ENCODE data around the gene APOBEC3B. TPM values are rescaled to one million over a fixed set of nuclear protein-coding genes. Genes with fewer than 3 reads are reported as not detected.
"Not testable (repeated sequence)": the region's sequence is repeated elsewhere in the genome, so short reads cannot be mapped to it uniquely, and the experiment has no call there.

The APOBEC3B gene
- total and polyA plus RNA-seq, 9 donors, result 0.43 to 1.9 (median 1.1) TPM; not detected in 1

GRCh38 chr22:39028281-39028680, 46.1 kb downstream of the APOBEC3B start:
- no peak for DNase-seq
- Histone ChIP-seq H3K4me1 (ENCODE audit: insufficient read depth) (no peaks in the 10 kb centered on the region), H3K27me3 (no peaks in the 10 kb centered on the region), H3K36me3 (no peaks in the 10 kb centered on the region), H3K9me3 (no peaks in the 10 kb centered on the region), H3K27ac (no peak overlapping the region), H3K4me3 (no peak overlapping the region)
- no peak for TF ChIP-seq POLR2A (IDR thresholded peaks at IDR 0.05)
- no peak for TF ChIP-seq CTCF (IDR thresholded peaks at IDR 0.05)
- TF ChIP-seq EP300 (IDR thresholded peaks at IDR 0.05), result no peak
- WGBS, 3 donors, result 86 to 88% (median 88%) methylated on average over 11 of the region's 11 CpGs
- intact Hi-C loops (cut with DNase I), result no loop called here

GRCh38 chr22:39029227-39029626, 47.1 kb downstream of the APOBEC3B start:
- Histone ChIP-seq H3K27me3 (no peaks in the 10 kb centered on the region), H3K4me1 (ENCODE audit: insufficient read depth) (no peaks in the 10 kb centered on the region), H3K4me3 (no peak overlapping the region), H3K27ac (no peak overlapping the region), H3K9me3 (no peaks in the 10 kb centered on the region), H3K36me3 (no peaks in the 10 kb centered on the region)
- intact Hi-C loops (cut with DNase I), result no loop called here
- no peak for TF ChIP-seq EP300 (IDR thresholded peaks at IDR 0.05)
- WGBS, 3 donors, result 89 to 93% (median 90%) methylated on average over 13 of the region's 13 CpGs
- DNase-seq, result no peak

GRCh38 chr22:39030705-39031104, 48.6 kb downstream of the APOBEC3B start:
- no peaks in the 10 kb centered on the region for H3K4me1 ChIP-seq (ENCODE audit: insufficient read depth)
- no peak for TF ChIP-seq EP300 (IDR thresholded peaks at IDR 0.05)
- no peak for TF ChIP-seq CTCF (IDR thresholded peaks at IDR 0.05)
- no peak for TF ChIP-seq POLR2A (IDR thresholded peaks at IDR 0.05)
- no peaks in the 10 kb centered on the region for H3K9me3 ChIP-seq
- 87 to 89% (median 87%) methylated on average over 14 of the region's 14 CpGs for WGBS, 3 donors
- DNase-seq, result no peak
- H3K36me3 ChIP-seq, result no peaks in the 10 kb centered on the region
- no peak overlapping the region for H3K4me3 ChIP-seq
- intact Hi-C loops (cut with DNase I), result no loop called here
- H3K27ac ChIP-seq, result no peak overlapping the region
- H3K27me3 ChIP-seq, result no peaks in the 10 kb centered on the region

GRCh38 chr22:39031434-39032295, 49.5 kb downstream of the APOBEC3B start:
- intact Hi-C loops (cut with DNase I); H3K4me3 ChIP-seq; H3K4me1 ChIP-seq (ENCODE audit: insufficient read depth); H3K9me3 ChIP-seq; H3K27ac ChIP-seq; DNase-seq; H3K27me3 ChIP-seq; H3K36me3 ChIP-seq: not testable (repeated sequence)
- 60 to 67% (median 64%) methylated on average over 16 to 18 of the region's 18 CpGs for WGBS, 3 donors

GRCh38 chr22:39037071-39037470, 54.9 kb downstream of the APOBEC3B start:
- not testable (repeated sequence) for H3K36me3 ChIP-seq
- WGBS, 3 donors, result 56 to 71% (median 57%) methylated on average over 2 of the region's 2 CpGs

More at GRCh38 chr22:39037071-39037470, 54.9 kb downstream of the APOBEC3B start:
- H3K9me3 ChIP-seq; H3K4me1 ChIP-seq (ENCODE audit: insufficient read depth); intact Hi-C loops (cut with DNase I); H3K4me3 ChIP-seq; DNase-seq; H3K27ac ChIP-seq; H3K27me3 ChIP-seq: not testable (repeated sequence)
